Measurements from ENCODE around the gene GPR89B.
"Not testable (repeated sequence)": the region's sequence is repeated elsewhere in the genome, so short reads cannot be mapped to it uniquely, and the experiment has no call there.

The GPR89B gene

GRCh38 chr1:147942563-147942962, 14.3 kb downstream of the GPR89B start:
- FAIRE-seq, result peak; percentile 25

GRCh38 chr1:147949517-147949916, 21.3 kb downstream of the GPR89B start:
- not testable (repeated sequence) for FAIRE-seq

- FAIRE-seq, result not testable (repeated sequence)
Observed at GRCh38 chr1:147958906-147959305, 30.7 kb downstream of the GPR89B start.

- FAIRE-seq, result not testable (repeated sequence)
Observed at GRCh38 chr1:147959680-147960079, 31.5 kb downstream of the GPR89B start.

GRCh38 chr1:147964575-147964974, 36.4 kb downstream of the GPR89B start:
- FAIRE-seq, result not testable (repeated sequence)

GRCh38 chr1:147966657-147967056, 38.4 kb downstream of the GPR89B start:
- FAIRE-seq, result not testable (repeated sequence)

- not testable (repeated sequence) for FAIRE-seq
Observed at GRCh38 chr1:147978896-147979651, 50.9 kb downstream of the GPR89B start.

- FAIRE-seq, result not testable (repeated sequence)
Observed at GRCh38 chr1:147985374-147985773, 57.2 kb downstream of the GPR89B start.

- not testable (repeated sequence) for FAIRE-seq
Observed at GRCh38 chr1:147987893-147988292, 59.7 kb downstream of the GPR89B start.

- not testable (repeated sequence) for FAIRE-seq
Observed at GRCh38 chr1:147992916-147993315, 64.7 kb downstream of the GPR89B start.

GRCh38 chr1:147993400-147993799, 65.2 kb downstream of the GPR89B start:
- not testable (repeated sequence) for FAIRE-seq

GRCh38 chr1:147993825-147994615, 65.8 kb downstream of the GPR89B start:
- not testable (repeated sequence) for FAIRE-seq

GRCh38 chr1:147996088-147996487, 67.9 kb downstream of the GPR89B start:
- FAIRE-seq, result not testable (repeated sequence)

GRCh38 chr1:148007724-148008123, 79.5 kb downstream of the GPR89B start:
- FAIRE-seq, result not testable (repeated sequence)

- FAIRE-seq, result no peak
Observed at GRCh38 chr1:148010527-148010926, 82.3 kb downstream of the GPR89B start.

GRCh38 chr1:148013177-148014144, 85.2 kb downstream of the GPR89B start:
- FAIRE-seq, result not testable (repeated sequence)

- FAIRE-seq, result not testable (repeated sequence)
Observed at GRCh38 chr1:148014289-148015200, 86.3 kb downstream of the GPR89B start.

- not testable (repeated sequence) for FAIRE-seq
Observed at GRCh38 chr1:148024918-148025317, 96.7 kb downstream of the GPR89B start.

GRCh38 chr1:148027004-148027403, 98.8 kb downstream of the GPR89B start:
- FAIRE-seq, result not testable (repeated sequence)

- not testable (repeated sequence) for FAIRE-seq
Observed at GRCh38 chr1:148032247-148032646, 104.0 kb downstream of the GPR89B start.

GRCh38 chr1:148032690-148033089, 104.5 kb downstream of the GPR89B start:
- FAIRE-seq, result not testable (repeated sequence)
